ENCODE measurements around the gene TBATA.
A peak's percentile ranks its signal among the peaks of the same experiment; 100 is the strongest.

TBATA gene

DNA sequence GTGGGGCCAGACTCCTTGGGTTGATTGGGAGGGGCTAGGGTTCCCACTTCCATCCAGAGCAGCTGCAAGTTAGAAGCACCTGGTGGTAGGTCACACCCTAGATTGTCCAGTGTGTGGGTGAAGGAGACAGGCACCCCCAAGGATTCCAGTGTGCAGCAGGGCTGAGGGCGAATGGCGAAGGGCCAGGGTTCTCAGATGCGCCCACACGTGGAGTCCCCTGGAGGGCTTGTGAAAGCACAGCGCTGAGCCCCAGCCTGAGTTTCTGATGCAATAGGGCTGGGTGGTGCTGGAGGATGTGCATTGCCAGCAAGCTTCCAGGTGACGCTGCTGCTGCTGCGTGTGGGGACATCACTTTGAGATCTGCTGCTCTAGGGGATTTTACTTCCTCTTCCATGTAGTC lies 25.4 kb downstream of the TBATA start:
- no peak for DNase-seq

- DNase-seq: peak; percentile 48
Observed at GRCh38 chr10:70758757-70759514, 26.2 kb downstream of the TBATA start.

- DNase-seq: no peak
Observed at GRCh38 chr10:70757856-70758255, 27.3 kb downstream of the TBATA start.

GRCh38 chr10:70756700-70757360 lies 28.3 kb downstream of the TBATA start:
- no peak for DNase-seq

DNA sequence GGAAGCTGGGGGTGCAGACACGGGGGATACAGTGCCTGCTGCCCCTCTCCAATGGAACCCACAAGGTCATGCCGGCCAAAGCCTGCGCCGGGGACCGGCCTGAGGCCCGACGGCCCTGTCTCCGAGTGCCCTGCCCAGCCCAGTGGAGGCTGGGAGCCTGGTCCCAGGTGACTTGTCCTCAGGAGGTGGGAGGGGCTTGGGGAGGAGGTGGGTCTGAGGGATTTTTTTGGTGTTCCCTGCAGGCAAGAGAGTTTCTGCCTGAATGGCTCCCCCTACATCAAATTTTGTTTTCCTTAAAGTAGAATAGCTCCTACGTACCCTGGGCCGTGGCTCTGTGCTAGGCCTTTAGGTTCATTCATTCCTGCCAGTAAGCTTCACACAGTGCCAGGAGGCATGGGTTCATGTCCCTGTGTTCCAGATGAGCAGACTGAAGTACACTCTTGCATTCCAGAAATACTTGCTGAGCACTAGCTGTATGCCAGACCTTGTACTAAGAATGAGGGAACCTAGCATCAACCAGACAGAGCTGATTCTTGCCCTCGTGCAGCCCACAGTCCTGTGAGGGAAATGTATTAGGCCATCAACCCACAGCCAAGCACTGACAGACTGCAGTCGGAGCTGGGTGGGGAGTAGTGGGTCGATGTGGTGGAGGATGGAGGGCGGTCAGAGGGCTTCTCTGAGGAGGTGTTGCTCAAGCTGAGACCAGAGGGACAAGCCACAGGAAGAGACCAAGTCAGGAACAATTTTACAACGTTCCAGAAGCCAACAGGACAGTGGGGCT lies 31.1 kb downstream of the TBATA start:
- DNase-seq: no peak

DNA sequence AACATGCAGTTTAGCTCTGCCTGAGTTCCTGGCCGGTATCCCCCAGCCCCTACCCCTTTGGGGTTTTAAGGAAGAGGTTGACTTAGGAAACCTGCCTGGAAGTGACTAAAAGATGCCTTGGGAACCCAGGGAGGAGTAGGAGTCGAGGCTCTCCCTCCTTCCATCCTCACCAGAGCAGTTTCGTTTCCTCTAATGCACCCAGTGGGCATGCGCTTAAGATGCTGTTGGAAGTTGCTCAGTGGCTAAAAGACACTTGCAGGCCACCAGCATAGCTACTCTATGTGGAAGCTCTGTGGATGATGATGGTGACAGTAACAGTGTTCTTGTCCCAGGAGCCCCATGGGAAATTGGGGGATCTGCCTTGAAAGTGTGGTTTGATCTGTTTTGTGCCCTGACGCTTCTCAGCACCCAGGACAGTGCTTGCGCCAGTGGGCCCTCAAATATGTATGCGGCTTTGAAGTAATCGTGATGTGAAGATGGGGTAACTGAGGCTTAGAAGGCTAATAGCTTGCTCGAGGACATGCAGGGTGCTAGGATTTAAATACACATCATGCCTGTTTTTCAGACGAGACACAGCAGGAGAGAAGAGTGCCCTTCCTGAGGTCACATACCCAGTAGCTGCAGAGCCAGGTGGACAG lies 32.0 kb downstream of the TBATA start:
- no peak for DNase-seq

- DNase-seq: no peak
Observed at GRCh38 chr10:70752571-70752970, 32.6 kb downstream of the TBATA start.

DNA sequence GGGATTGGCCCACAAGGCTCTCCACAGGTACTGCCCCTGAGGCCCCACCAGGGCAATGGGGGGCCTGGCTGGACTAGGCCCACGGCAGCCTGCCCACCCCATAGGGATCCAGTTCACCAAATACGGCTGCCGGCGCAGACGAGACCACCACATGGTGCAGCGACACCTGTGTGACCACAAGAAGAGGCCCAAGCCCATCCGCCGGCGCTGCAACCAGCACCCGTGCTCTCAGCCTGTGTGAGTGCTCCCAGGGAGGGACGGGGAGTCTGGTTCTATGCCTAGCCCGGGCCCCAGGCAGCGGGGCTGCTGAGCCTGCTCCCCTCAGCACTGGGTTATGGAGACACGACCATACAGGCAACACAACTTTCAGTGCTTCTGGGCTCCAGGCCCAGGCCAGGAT lies 33.2 kb downstream of the TBATA start:
- DNase-seq: no peak

DNA sequence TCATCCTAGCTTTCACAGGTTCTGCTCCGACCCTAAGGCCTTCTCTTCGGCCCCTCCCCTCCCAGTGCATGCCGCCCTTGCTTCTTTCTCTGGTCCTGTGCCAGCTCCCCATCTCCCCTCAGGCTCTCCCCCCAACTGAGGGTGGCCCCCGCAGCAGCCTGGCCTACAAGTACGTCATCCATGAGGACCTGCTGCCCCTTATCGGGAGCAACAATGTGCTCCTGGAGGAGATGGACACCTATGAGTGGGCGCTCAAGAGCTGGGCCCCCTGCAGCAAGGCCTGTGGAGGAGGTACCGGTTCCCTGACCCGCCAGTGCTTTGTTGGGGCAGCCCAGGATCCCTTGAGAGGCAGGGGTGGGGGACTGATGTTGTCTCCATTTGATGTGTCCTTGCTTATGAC lies 33.8 kb downstream of the TBATA start:
- no peak for DNase-seq

DNA sequence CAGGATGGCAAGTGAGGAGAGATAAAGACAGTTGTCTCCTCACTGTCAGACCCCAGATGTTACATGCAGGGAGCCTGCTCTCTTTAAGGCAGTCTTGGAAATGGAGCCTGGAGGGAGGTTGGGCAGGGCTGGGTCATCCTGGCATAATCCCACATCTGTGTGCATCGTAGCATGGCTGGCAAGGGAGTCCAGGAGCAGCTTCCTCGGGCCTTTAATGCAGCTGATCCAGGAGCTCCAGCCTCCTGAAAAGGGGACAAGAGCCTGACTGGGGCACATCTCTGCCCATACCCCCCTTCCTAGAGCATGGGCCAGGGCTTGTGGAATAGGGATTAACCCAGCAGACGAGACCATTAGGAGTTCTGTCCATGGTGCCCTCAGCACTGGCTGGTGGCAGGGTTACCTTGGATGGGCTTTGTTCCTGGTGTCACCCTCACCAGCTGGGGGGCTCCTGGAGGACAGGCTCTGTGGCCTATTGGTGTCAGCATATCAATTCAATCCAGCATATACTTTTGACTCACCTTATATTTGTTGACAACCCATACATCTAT lies 34.9 kb downstream of the TBATA start:
- DNase-seq: no peak

GRCh38 chr10:70749756-70750155 lies 35.4 kb downstream of the TBATA start:
- no peak for DNase-seq

GRCh38 chr10:70748801-70749573 lies 36.2 kb downstream of the TBATA start:
- DNase-seq: no peak

DNA sequence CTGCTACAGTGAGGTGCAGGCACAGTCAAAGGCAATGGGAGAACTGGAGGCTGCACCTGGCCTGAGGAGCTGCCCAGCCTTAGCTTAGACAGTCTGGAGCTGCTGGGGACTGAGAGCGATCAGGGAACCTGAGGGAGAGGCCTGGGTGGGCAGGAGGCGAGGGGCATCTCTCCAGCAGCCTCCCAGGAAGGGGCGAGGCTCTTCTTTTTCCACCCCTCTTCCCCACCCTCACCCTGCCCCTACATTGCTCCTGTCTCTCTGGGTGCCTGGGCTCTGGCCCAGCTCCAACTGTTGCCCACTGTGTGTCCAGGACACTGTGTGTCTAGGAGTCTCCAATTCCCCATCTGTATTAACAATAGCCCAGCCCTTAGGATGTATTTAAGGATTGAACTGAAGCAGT lies 36.9 kb downstream of the TBATA start:
- DNase-seq: no peak

- no peak for DNase-seq
Observed at GRCh38 chr10:70747192-70747965, 37.8 kb downstream of the TBATA start.

- DNase-seq: no peak
Observed at GRCh38 chr10:70745555-70745954, 39.6 kb downstream of the TBATA start.

DNA sequence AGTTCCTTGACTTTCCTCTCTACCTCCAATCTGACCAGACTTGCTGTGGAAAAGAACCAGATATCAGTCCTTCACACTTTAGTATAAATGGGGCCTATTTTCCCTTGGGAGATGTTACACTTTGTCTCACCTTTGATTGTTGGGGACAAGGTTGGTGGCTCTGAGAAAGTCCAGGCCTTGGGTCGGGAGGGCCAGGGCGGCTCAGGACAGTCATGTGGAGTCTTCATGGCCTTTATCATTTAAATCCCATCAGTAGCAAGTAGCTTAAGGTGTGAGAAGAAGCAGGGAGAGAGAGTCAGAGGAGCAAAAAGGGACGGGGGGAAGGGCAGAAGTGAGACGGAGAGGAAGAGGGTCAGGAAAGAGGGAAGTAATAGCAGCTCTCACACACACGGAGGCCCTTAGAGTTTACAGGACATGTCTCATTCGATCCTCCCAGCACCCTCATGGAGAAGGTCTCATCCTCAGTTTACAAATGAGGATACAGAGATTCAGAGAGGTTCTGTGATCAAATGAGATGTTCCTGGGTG lies 40.5 kb downstream of the TBATA start:
- no peak for DNase-seq

- DNase-seq: no peak
Observed at GRCh38 chr10:70743879-70744278, 41.3 kb downstream of the TBATA start.

- no peak for DNase-seq
Observed at GRCh38 chr10:70743430-70743788, 41.8 kb downstream of the TBATA start.

- DNase-seq: no peak
Observed at GRCh38 chr10:70742537-70743429, 42.4 kb downstream of the TBATA start.
